Cerebellar nuclear complex (tissue), 1 donor: ENCODE data around the gene HPS4.
"Not testable (repeated sequence)": the region's sequence is repeated elsewhere in the genome, so short reads cannot be mapped to it uniquely, and the experiment has no call there.

Source experiments
- DNase-seq, 2 experiments: peaks; one replicate each; lab custom pipeline; 2025; lab: John Stamatoyannopoulos, UW

HPS4 gene

GRCh38 chr22:26443901-26444690, 39.5 kb downstream of the HPS4 start:
- DNase-seq: no peak

DNA sequence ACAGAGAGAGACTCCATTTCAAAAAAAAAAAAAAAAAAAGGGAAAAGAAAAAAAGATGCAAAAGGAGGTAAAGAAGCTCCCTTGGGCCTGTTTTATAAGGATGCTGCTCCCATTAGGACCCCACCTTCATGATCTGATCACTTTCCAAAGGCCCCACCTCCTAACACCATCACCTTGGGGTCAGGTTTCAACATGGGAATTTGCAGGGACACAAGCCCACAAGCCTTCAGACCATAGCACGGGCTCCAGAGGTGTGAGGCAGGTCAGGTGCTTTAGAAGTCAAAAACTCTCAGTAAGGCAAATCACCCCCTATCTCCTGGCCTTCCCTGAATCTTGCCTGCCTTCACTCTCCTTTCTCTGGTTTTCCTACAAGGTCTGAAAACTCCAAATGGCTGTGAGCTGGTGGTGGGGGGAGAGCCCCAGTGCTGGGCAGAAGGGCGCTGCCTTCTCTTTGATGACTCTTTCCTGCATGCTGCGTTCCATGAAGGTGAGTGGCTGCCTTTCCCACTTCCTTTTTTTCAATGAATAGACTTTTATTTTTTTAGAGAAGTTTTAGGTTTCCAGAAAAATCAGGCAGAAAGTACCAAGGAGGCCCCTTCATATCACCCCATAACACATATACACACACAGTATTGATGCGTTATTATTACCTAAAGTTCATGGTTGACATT, 41.4 kb downstream of the HPS4 start:
- DNase-seq: no peak

DNA sequence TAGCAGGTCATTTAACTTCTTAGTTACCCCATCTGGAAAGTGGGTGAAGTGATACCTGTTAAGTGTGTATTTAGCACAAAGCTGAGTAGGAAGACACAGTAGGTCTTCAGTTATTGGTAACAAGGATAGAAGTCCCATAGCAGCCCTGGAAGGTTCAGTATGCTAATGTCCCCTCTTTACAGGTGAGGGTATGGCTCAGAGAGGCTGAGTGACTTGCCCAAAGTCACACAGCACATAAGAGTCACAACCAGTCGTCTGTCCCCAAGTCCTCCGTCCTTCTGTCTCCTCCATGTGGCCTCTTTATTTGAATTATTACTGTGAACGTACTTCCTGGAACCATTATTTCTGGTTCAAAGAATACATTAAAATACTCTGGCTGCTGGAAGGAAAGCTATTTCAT, 44.0 kb downstream of the HPS4 start:
- DNase-seq: no peak

GRCh38 chr22:26438776-26439175, 44.8 kb downstream of the HPS4 start:
- not testable (repeated sequence) for DNase-seq

GRCh38 chr22:26437694-26438392, 45.7 kb downstream of the HPS4 start:
- DNase-seq: no peak

GRCh38 chr22:26436903-26437515, 46.6 kb downstream of the HPS4 start:
- DNase-seq: no peak

DNA sequence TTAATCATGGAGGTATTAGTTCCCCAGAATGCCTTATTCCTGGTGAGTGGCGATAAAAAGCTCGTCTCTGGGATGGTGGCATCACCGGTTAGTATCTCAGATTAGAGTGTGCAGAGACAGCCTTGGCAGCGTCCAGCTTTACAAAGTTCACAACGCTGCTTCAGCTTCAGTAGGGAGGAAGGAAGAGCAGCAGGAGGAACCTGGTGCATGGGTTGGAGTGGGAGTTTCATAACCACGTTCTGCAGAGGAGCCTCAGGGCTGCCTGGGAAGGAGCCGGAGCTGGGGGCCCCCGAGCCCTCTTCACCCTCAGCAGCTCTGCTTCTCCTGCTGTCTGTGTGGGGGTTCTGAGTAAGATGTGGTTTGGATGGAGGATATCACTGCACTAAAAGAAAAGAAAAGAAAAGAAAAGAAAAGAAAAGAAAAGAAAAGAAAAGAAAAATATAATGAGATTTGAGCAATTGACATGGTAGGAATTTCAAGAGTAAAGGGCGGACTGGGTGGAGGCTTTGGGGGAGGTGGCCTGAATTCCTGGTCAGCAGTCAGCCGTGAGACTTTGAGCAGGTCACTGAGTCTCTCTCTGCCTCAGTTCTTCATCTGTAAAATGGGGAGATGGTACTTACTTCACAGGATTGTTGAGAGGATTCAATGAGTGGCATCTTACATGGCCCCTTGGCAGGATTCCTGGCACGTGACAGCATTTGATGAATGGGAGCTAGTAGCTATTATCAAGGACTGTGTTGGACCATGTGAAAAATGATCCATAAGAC, 48.1 kb downstream of the HPS4 start:
- DNase-seq: no peak

GRCh38 chr22:26433805-26434204, 49.8 kb downstream of the HPS4 start:
- DNase-seq: no peak

- no peak for DNase-seq
These were observed 50.8 kb downstream of the HPS4 start for GRCh38 chr22:26432619-26433311.

- DNase-seq: no peak
These were observed 52.2 kb downstream of the HPS4 start for GRCh38 chr22:26431261-26431995.

- DNase-seq: no peak
These were observed 53.0 kb downstream of the HPS4 start for GRCh38 chr22:26430600-26430999.

GRCh38 chr22:26429458-26430286, 53.9 kb downstream of the HPS4 start:
- DNase-seq: no peak

DNA sequence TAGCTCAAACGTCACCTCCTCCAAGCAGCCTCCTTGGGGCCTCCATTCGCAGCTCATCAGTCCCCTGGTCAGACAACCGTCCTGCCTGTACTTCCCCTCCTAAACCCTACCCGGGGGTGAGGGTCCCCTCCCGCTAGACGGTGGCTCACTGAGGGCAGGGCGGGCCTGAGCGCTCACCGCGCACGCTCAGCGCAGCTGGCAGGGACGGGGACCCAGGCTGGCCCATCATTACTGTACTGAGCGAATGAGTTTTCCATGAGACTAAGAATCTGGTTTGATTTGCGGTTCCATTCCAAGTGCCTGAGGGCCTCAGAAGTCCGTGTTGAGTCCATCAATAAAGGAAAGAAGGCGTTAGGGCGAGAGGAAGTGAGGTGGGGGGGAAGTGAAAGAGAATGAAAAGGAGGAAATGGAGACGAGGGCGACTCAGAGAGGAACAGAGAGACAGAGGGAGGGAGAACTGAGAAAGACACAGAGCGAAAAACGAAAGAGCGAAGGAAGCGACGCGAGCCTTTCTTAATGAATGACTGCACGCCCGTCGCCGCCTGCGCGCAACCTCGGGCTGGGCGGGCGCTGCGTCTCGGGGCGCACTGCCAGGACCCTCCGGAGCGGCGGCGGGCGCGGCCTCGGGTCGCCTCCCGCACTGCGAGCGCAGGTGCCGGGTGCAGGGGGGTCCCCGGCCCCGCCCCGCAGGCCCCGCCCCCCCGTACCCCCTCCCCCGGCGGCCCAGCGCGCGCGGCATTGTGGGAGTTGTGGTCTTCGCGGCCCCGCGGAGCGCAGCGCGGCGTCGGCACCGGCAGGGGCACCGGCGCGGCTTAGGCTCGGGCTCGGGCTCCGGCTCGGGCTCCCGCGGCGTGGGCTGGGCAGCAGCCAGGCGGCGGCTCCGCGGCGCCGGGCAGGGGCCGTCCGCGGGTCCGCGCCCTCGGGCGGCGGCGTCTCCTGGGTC, 54.8 kb downstream of the HPS4 start, which contains the start of gene ASPHD2:
Gene ASPHD2 (plus strand): TSS at position 746 of the 943 bp plus-strand sequence. CDS start 4,356 bp downstream, outside the sequence.
- no peak for DNase-seq

GRCh38 chr22:26426924-26427323, 56.7 kb downstream of the HPS4 start:
- no peak for DNase-seq

- no peak for DNase-seq
These were observed 65.0 kb downstream of the HPS4 start for GRCh38 chr22:26418620-26419019.

DNA sequence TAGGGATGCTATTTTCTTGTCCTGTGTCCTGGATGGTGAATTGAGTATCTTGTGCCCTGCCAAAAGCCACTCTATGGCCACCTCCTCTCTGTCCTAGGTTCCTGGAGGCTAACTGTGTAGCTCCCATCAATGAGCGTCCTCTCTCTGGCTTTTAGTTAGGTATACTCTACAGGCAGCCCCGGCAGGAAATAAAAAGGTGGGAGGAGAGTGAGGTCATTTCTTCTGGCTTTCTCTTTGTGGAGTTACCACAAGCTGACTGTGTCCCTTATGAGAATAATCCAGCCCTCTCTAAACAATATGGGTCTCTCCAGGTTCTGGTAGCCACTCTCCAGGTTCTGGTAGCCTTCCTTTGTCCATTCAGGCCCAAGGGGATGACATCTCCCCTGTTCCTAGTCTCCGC, 66.2 kb downstream of the HPS4 start:
- no peak for DNase-seq

- DNase-seq: no peak
These were observed 66.8 kb downstream of the HPS4 start for GRCh38 chr22:26416670-26417276.

- no peak for DNase-seq
These were observed 67.3 kb downstream of the HPS4 start for GRCh38 chr22:26416256-26416655.
